ENCODE measurements around the gene CPN2. TPM values are rescaled to one million over a fixed set of nuclear protein-coding genes. Genes with fewer than 3 reads are reported as not detected.
A peak's percentile ranks its signal among the peaks of the same experiment; 100 is the strongest.

CPN2 gene
- total RNA-seq (2014; rRNA removed; shearing (Covaris generic)) (0.14 TPM in 1 of 2 replicates, not detected in the other), polyA plus RNA-seq (2016; fragmentation: Nextera tagmentation; extraction: Ambion mirVana) (0.10 TPM in 1 of 2 replicates, not detected in the other)
- long read RNA-seq, result 0 reads

GRCh38 chr3:194351080-194351672 is at the start of gene CPN2:
TSS of gene CPN2 (minus strand) at chr3:194351328. CDS start at chr3:194342702, 8,626 bp downstream.
- H3K4me2 ChIP-seq, result no peak within 1 kb of the TSS
- H3K27ac Mint-ChIP-seq, result no peak within 1 kb of the TSS
- no peaks in the 10 kb centered on the region for H3K9me3 Mint-ChIP-seq
- no peaks in the 10 kb centered on the region for H3K9me2 ChIP-seq (ENCODE audit: insufficient read depth)
- TF ChIP-seq REST (IDR thresholded peaks at IDR 0.05; ENCODE audit: unreplicated experiment) (no peak), ZNF114 (CRISPR knock-in tag; IDR thresholded peaks at IDR 0.05) (no peak), ETS1 (IDR thresholded peaks at IDR 0.05) (no peak), EZH2phosphoT487 (IDR thresholded peaks at IDR 0.05; ENCODE audit: unreplicated experiment) (no peak), JUNB (IDR thresholded peaks at IDR 0.05; ENCODE audit: unreplicated experiment) (no peak), EZH2 (IDR thresholded peaks at IDR 0.05; ENCODE audit: low read depth, unreplicated experiment) (no peak), ZNF462 (CRISPR knock-in tag; IDR thresholded peaks at IDR 0.05) (no peak), STAT1 (IDR thresholded peaks at IDR 0.05; ENCODE audit: unreplicated experiment) (no peak), CREB1 (CRISPR knock-in tag; IDR thresholded peaks at IDR 0.05; ENCODE audit: low read depth) (no peak), POLR2AphosphoS5 (IDR thresholded peaks at IDR 0.05; ENCODE audit: low read depth) (no peak), ZNF331 (CRISPR knock-in tag; IDR thresholded peaks at IDR 0.05; ENCODE audit: low read depth) (no peak), NANOG (IDR thresholded peaks at IDR 0.05; ENCODE audit: borderline replicate concordance) (no peak)
- TF ChIP-seq, protein P1, sequence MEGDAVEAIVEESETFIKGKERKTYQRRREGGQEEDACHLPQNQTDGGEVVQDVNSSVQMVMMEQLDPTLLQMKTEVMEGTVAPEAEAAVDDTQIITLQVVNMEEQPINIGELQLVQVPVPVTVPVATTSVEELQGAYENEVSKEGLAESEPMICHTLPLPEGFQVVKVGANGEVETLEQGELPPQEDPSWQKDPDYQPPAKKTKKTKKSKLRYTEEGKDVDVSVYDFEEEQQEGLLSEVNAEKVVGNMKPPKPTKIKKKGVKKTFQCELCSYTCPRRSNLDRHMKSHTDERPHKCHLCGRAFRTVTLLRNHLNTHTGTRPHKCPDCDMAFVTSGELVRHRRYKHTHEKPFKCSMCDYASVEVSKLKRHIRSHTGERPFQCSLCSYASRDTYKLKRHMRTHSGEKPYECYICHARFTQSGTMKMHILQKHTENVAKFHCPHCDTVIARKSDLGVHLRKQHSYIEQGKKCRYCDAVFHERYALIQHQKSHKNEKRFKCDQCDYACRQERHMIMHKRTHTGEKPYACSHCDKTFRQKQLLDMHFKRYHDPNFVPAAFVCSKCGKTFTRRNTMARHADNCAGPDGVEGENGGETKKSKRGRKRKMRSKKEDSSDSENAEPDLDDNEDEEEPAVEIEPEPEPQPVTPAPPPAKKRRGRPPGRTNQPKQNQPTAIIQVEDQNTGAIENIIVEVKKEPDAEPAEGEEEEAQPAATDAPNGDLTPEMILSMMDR (conservative IDR thresholded peaks at IDR 0.05; ENCODE audit: low read depth in 2 of 2), result no peak
- no peak for DNase-seq (ENCODE audit: low spot score)
- H3K36me3 ChIP-seq (ENCODE audit: insufficient read depth), result no peaks in the 10 kb centered on the region
- no peak within 1 kb of the TSS for H3K4me3 ChIP-seq
- peak; percentile 57 for ATAC-seq
- no peaks in the 10 kb centered on the region for H3K79me2 ChIP-seq (replicated peaks; ENCODE audit: insufficient read depth)
- no peaks in the 10 kb centered on the region for H3K4me1 ChIP-seq (ENCODE audit: insufficient read depth)
- peaks cover 4% of the 10 kb centered on the region for H3K27me3 Mint-ChIP-seq (ENCODE audit: insufficient read depth, low read depth, poor library complexity)
- H3K27ac ChIP-seq (ENCODE audit: low read depth), result no peak within 1 kb of the TSS
- no peak within 1 kb of the TSS for H3K4me3 Mint-ChIP-seq
- H3K4me1 Mint-ChIP-seq, result no peaks in the 10 kb centered on the region; the same call in 2 of the 3 replicates
- H3K27me3 ChIP-seq (ENCODE audit: insufficient read depth), result no peaks in the 10 kb centered on the region
- peak within 1 kb of the TSS; percentile 74 for H2AFZ ChIP-seq
- no peaks in the 10 kb centered on the region for H3F3A ChIP-seq (replicated peaks; ENCODE audit: low read depth)
- H4K20me1 ChIP-seq (replicated peaks; ENCODE audit: insufficient read depth), result no peaks in the 10 kb centered on the region
- H3K36me3 Mint-ChIP-seq (ENCODE audit: low read depth), result no peaks in the 10 kb centered on the region

Data from GM23338 (cell line).